Activated CD8-positive, alpha-beta memory T cell treated with anti-CD3 and anti-CD28 coated beads, Interleukin-2, amount 50 U/mL, for 48 hours (primary cell): Measurements from ENCODE around the gene HES3.

Experiments
- DNase-seq: peaks from one replicate; pipeline ENCODE4 v3.0.0-alpha.2; 2020

HES3 gene

DNA sequence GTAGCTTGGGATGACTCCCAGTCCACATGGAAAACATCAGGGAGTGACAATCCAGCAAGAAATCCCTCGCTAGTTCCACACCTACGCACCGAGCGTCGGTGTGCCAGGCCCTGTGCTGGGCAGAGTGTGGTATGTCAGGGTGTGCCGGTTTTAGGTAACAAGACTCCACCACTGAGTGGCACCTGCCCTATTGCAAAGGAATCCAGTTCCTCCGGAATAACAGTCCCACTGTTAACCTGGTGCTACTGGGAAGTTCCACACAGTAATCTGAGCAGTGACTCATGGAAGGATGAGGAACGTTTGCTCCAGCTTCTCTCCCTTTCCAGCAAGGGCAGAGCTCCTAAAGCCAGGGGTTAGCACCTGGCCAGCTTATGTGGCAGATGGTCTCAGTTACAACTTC lies 23.7 kb upstream of the HES3 start:
- DNase-seq = no peak

DNA sequence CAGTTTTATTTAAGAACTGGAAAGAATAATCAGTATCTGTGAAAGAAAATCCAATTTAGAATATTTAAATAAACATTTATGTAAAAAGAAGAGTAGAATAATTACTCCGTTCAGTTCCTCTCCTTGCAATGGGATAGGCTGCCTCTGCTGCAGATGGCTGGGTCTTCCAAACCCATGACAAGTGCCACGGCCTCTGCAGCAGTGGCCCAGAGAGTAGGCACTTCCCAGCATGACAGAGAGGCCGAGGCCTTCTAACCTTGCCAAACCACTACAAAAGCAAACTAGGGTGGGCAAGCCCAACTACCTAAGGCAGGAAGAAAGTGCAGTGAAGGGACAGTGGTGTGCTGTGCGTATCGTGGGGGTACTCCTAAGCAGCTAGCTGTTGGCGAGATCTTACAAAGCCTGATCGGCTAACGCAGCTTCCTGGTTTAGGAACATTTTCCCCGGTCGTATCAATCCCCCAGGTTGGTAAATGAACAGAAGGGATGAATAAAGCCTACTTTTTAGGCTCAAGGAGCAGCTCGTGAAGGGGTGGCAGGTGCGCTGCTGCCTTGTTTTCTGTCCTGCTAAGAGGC lies 22.7 kb upstream of the HES3 start:
- no peak for DNase-seq

- DNase-seq = no peak
These were observed 21.3 kb upstream of the HES3 start for GRCh38 chr1:6222636-6223035.

- no peak for DNase-seq
These were observed 20.4 kb upstream of the HES3 start for GRCh38 chr1:6223617-6224016.

DNA sequence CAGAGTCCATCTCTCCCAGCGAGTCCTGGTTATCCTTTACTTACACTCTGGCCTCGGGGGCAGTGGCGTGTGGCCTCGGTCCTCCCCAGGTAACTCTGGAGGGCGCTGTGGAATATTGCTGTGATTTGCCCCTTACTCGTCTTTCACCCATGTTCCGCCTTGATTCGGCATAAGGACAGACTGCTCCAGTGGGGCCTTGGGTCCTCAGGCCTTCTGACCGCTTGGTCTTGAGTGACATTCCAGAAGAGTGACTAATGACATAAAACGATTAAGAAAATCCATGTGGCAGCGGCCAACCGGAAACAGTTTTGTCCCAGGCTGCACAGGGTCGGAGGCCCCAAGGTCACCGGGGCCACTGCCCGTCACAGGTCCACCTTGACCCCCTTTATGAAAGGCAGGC lies 19.3 kb upstream of the HES3 start:
- DNase-seq = no peak

GRCh38 chr1:6225651-6226050 lies 18.3 kb upstream of the HES3 start:
- DNase-seq = no peak

- DNase-seq = no peak
These were observed 10.6 kb upstream of the HES3 start for GRCh38 chr1:6233376-6233775.

GRCh38 chr1:6234502-6235295 lies 9.3 kb upstream of the HES3 start:
- no peak for DNase-seq

DNA sequence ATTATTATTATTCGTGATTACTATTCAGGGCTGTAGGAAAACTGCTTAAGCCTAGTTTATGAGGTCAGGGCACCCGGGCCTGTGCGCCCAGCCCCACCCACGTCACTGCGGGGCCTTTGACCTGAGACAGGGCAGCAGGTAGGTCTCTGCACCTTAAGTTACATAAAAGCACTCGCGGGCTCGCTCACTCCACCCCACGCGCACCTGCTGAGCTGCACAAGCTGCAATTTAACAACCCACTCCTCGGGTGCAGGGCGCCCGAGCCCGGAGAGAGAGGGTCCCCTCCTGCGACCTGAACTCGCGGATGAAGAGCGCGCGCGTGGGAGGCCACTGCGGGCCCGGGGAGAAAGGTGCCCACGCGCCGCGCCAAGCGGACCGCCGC lies 8.7 kb upstream of the HES3 start:
- peak; percentile 70 for DNase-seq

DNA sequence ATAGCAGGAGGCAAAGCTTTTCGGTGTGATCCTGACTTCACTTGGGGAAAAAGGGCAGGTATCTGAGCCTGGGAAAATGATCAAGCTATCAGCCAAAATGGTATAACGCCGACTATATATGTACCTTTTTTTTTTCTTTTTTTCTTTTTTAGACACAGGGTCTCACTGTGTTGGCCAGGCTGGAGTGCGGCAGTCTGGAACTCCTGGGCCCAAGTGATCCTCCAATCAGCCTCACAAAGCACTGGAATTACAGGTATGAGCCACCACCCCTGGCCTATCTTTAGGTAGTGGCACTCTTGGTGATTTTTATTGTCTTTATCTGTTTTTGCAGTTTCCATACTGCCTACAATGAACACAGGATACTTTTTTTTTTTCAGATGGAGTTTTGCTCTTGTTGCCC lies 6.9 kb upstream of the HES3 start:
- DNase-seq = no peak

- DNase-seq = no peak
These were observed 4.7 kb upstream of the HES3 start for GRCh38 chr1:6239213-6239752.

- DNase-seq = no peak
These were observed 3.8 kb upstream of the HES3 start for GRCh38 chr1:6239950-6240768.

DNA sequence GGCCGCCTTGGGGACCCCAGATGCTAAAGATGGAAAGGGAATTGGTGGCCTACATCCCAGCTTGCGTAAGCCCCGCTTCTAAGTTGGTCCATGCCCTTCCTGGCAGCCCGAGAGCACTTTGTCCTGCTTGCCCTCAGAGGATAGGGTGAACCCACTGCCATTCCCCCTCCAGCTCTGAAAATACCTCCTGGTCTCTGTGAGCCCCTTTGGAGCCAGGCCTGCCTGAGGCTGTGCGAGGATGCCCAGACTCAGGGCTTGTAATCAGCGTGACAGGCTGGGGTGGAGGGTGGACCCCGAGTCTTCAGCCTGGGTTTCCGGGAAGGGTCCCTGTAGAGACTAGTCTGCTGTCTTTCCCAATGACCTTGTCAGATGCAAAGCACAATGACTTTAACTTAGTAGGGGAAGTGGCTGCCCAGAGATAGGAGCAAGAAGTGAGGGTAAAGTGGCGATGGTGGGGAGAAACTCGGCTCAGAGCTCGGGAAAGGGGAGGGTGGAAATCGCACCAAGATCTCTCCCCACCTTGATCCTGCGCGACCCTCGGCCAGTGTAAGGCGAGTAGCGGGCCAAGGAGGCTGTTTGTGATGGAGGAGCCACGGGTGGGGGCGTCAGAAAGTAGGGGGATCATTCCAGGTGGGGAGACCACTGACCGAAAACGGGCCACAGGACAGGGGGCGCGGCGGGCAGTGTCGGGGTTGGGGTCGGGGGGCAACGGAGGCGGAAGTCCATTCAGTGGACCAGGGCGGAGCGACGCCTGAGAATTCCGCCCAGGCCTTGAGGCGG lies 2.7 kb upstream of the HES3 start:
- DNase-seq = no peak

DNA sequence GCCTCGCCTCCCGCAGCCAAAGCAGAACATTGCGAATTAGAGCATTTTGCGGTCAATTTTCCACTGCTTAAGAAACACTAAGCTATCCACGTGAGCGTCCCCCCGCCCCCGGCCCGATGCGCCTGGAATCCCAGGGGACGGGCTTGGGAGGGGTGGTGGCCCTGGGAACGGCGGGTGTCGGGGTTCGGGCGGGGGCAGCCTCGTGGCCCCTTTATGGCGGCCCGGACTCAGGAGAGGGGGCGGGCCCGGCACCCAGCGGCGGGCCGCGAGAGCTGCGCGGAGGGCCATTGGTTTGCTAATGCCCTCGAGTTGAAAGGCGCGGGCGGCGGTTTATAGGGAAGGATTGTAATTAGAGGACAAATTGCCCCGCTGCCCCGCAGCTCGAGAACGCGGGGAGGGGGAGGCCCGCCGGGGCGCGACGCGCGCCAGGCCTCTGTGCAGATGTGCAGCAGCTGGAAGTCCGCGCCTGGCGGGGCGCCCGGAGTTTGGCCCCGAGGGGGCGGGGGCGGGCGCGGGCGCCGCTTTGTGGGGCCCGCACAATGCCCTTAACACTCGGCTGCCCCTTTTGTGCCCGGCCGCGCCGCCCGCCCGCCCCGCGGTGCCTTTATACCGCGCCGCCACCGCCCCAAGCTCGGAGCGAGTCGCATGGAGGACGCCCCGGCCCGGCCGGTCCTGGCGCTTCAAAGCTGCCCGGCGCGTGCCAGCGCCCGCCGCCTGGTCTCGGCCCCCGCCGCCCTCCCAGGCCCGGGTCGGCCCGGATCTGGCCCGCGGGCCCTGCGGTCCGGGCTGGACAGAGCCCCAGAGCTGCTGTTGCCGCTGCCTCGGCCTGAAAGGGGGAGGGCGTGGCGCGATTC lies 1.9 kb upstream of the HES3 start:
- DNase-seq = no peak

- DNase-seq = no peak
These were observed 735 bp upstream of the HES3 start for GRCh38 chr1:6243053-6243834.

GRCh38 chr1:6244401-6245049 lies 546 bp downstream of the HES3 start:
- DNase-seq = no peak

- DNase-seq = peak; percentile 95
These were observed 1.3 kb downstream of the HES3 start for GRCh38 chr1:6245086-6245868.

- DNase-seq = peak; percentile 87
These were observed 2.0 kb downstream of the HES3 start for GRCh38 chr1:6245869-6246496.
